Astrocyte (in vitro differentiated cells and primary cell): ENCODE measurements around the gene FBLN2.

Source experiments
- CTCF ChIP-seq: IDR thresholded peaks from 2 replicates; pipeline ENCODE4 v1.5.1; 2011; ENCODE audit warnings: low read depth, mild to moderate bottlenecking, inconsistent platforms, low read length, moderate library complexity; ENCODE audit not compliant: insufficient read depth
- EZH2 ChIP-seq: IDR thresholded peaks from 2 replicates; pipeline ENCODE4 v1.6.1; 2012; ENCODE audit warnings: mild to moderate bottlenecking, low read length, inconsistent platforms; ENCODE audit not compliant: insufficient read depth

- TF ChIP-seq CTCF (no peak), EZH2 (no peak)
Observed at GRCh38 chr3:13654330-13655060, 105.6 kb downstream of the FBLN2 start.
